Sigmoid colon (tissue), 7 donors: ENCODE data around the gene MYH7B. TPM values are rescaled to one million over a fixed set of nuclear protein-coding genes. Genes with fewer than 3 reads are reported as not detected.

Source experiments
- DNase-seq: peaks from one replicate; pipeline ENCODE4 v3.0.0-alpha.2; 2019
- H3K27ac ChIP-seq, 4 donors: fragments of 200-600 bp; sonication (generic); one replicate each; pipeline ENCODE4 v1.5.1; 2016 to 2019; ENCODE audit warnings: mild to moderate bottlenecking in 1 of 4
- H3K27me3 ChIP-seq, 3 donors: fragments of 200-600 bp; sonication (generic); one replicate each; pipeline ENCODE4 v1.5.1; 2019; ENCODE audit warnings: mild to moderate bottlenecking in 1 of 3
- H3K36me3 ChIP-seq, 4 donors: fragments of 200-600 bp; sonication (generic); one replicate each; pipeline ENCODE4 v1.5.1; 2016 to 2019
- H3K4me1 ChIP-seq, 4 donors: fragments of 200-600 bp; sonication (generic); one replicate each; pipeline ENCODE4 v1.5.1; 2017 to 2019
- H3K4me3 ChIP-seq, 4 donors: fragments of 200-600 bp; sonication (generic); one replicate each; pipeline ENCODE4 v1.5.1; 2017 to 2019; ENCODE audit warnings: mild to moderate bottlenecking in 2 of 4, moderate library complexity in 1 of 4
- H3K9me3 ChIP-seq, 4 donors: fragments of 200-600 bp in 3 of 4; sonication (generic) in 3 of 4; one replicate each; pipeline versions ENCODE4 v1.5.1 to v1.6.1; 2013 to 2019
- EP300 ChIP-seq, 4 donors: sonication (generic); formaldehyde crosslinking; IDR thresholded peaks; one replicate each; pipeline ENCODE4 v1.6.1; 2017; ENCODE audit warnings: antibody characterized with exemption in 4 of 4
- POLR2A ChIP-seq, 2 donors: fragments of 450-650 bp; IDR thresholded peaks; one replicate each; pipeline ENCODE4 v1.6.1; 2016; ENCODE audit warnings: antibody characterized with exemption in 2 of 2, mild to moderate bottlenecking in 2 of 2, moderate library complexity in 2 of 2
- POLR2AphosphoS5 ChIP-seq, 4 donors: sonication (generic); formaldehyde crosslinking; IDR thresholded peaks; one replicate each; pipeline ENCODE4 v1.6.1; 2017; ENCODE audit warnings: antibody characterized with exemption in 4 of 4
- WGBS, 2 donors: extraction: QIAGEN DNeasy Blood & Tissue Kit; methylation state at CpG; one replicate each; pipeline ENCODE4 v1.1.7; 2013; 5-methylcytosine and 5-hydroxymethylcytosine counted together
- intact Hi-C: fragments of 100-400 bp; cut with DNase I; formaldehyde crosslinking; loops from one replicate; pipeline ENCODE4 v1.15.1; 2023
- polyA plus RNA-seq, 3 donors: library from polyadenylated mRNA; stranded (reverse); fragments of 200-250 nt; gene quantifications; one replicate each; pipeline ENCODE4 v1.2.3, GENCODE V29; 2013
- total RNA-seq, 4 donors: library from RNA; depleted of rRNA; stranded (reverse); fragments of >200 nt; gene quantifications; one replicate each; pipeline ENCODE4 v1.1.0, GENCODE V29; 2016
- TF ChIP-seq, protein P1 (sequence below), 4 experiments: fragments of 450-650 bp in 3 of 4; fragments of 200-600 bp in 1 of 4; IDR thresholded peaks; one replicate each; pipeline ENCODE4 v1.5.1; 2016 to 2019; ENCODE audit warnings: antibody characterized with exemption in 4 of 4, mild to moderate bottlenecking in 3 of 4, moderate library complexity in 2 of 4
- donor health status: healthy with polysubstance abuse.
- donor health status: Bipolar disorder and iron deficiency.
- donor health status: healthy.

Gene MYH7B
- total and polyA plus RNA-seq, 7 donors = under 0.01 to 1.6 (median 0.66) TPM

DNA sequence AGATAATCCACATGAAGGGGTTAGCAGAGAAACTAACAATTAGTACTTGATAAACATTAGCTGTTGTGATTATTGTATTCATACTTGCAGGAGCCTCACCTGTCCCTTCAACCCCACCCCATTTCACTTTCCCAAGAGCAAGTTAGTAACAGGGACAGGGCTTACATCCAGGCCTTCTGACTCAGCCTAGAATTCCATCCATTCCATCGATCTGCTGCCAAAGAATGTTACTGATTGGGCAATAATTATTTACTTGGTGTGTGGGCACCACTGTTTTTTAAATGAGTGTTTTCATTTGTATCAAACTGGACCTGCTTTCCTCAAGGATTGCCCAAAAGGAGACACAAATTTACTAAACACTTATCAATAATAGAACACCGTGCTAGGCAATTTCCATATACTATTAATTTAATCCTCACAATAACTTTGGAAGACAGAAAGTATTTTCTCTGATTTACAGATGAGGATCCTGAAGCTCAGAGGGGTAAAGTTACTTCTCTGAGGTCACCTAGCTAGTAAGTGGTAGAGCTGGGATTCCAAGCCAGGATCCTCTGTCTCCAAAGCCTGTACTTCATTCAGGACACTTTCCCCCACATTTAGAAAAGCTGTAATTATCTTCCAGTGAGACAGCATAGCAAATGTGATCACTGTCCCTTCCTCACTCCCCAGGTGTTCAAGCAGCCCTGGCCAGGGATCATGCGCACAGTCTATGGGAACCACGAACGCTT lies 32.9 kb upstream of the MYH7B start:
- TF ChIP-seq POLR2AphosphoS5 (IDR thresholded peaks at IDR 0.05) (no peak), EP300 (IDR thresholded peaks at IDR 0.05) (no peak), POLR2A (IDR thresholded peaks at IDR 0.05) (no peak)
- TF ChIP-seq, protein P1, sequence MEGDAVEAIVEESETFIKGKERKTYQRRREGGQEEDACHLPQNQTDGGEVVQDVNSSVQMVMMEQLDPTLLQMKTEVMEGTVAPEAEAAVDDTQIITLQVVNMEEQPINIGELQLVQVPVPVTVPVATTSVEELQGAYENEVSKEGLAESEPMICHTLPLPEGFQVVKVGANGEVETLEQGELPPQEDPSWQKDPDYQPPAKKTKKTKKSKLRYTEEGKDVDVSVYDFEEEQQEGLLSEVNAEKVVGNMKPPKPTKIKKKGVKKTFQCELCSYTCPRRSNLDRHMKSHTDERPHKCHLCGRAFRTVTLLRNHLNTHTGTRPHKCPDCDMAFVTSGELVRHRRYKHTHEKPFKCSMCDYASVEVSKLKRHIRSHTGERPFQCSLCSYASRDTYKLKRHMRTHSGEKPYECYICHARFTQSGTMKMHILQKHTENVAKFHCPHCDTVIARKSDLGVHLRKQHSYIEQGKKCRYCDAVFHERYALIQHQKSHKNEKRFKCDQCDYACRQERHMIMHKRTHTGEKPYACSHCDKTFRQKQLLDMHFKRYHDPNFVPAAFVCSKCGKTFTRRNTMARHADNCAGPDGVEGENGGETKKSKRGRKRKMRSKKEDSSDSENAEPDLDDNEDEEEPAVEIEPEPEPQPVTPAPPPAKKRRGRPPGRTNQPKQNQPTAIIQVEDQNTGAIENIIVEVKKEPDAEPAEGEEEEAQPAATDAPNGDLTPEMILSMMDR (IDR thresholded peaks at IDR 0.05) = no peak
- Histone ChIP-seq H3K27me3 (no peaks in the 10 kb centered on the region), H3K4me1 (peaks cover 0 to 13% (median 8%) of the 10 kb centered on the region in 4 donors), H3K9me3 (no peaks in the 10 kb centered on the region), H3K4me3 (no peak overlapping the region), H3K27ac (peak overlapping the region in 3 of 4 donors; percentile 6 to 63 (median 48)), H3K36me3 (peaks cover 0 to 67% (median 34%) of the 10 kb centered on the region in 4 donors)
- intact Hi-C loops = no loop called here
- WGBS, 2 donors = 93% methylated on average over 5 of the region's 5 CpGs
- no peak for DNase-seq

DNA sequence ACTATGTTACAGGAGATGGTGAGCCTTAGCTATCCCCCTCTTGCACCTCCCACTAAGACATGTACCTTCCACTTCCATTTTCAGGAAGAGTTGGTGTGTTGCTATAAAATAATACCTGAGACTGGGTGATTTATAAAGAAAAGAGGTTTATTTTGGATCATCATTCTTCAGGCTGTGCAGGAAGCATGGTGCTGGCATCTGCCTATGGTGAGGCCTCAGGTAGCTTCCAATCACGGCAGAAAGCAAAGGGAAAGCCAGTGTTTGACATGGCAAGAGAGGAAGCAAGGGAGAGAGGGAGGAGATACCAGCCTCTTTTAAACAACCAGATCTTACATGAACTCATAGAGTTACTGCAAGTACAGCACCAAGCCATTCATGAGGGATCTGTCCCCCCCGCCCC lies 32.3 kb upstream of the MYH7B start:
- H3K27me3 ChIP-seq = no peaks in the 10 kb centered on the region
- H3K4me3 ChIP-seq = no peak overlapping the region
- intact Hi-C loops = no loop called here
- no peak for DNase-seq
- H3K9me3 ChIP-seq = no peaks in the 10 kb centered on the region
- 96% methylated on average over 2 of the region's 2 CpGs for WGBS, 2 donors
- H3K4me1 ChIP-seq = peaks cover 0 to 13% (median 8%) of the 10 kb centered on the region in 4 donors
- no peak for TF ChIP-seq POLR2A (IDR thresholded peaks at IDR 0.05)
- no peak for TF ChIP-seq EP300 (IDR thresholded peaks at IDR 0.05)
- no peak for TF ChIP-seq POLR2AphosphoS5 (IDR thresholded peaks at IDR 0.05)
- TF ChIP-seq, protein P1 (IDR thresholded peaks at IDR 0.05) = no peak
- H3K36me3 ChIP-seq = peaks cover 0 to 73% (median 36%) of the 10 kb centered on the region in 4 donors
- peak overlapping the region in 2 of 4 donors; percentile 48 to 63 for H3K27ac ChIP-seq

DNA sequence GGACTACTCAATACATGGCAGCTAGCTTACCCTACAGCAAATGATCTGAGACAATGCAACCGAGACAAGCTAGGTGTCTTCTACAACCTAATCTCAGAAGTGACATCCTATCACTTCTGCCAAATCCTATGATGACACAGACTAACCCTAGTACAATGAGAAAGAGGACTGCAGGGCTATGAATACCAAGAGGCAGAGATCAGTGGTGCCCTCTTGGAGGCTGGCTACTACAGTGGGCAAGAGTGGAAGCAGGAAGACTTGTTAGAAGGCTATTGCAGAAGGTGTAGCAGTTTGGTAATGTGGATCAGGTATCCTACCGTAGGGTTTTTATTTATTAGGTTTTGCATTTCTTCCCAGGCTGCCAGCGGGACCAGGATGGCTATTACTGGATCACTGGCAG lies 30.3 kb upstream of the MYH7B start:
- Histone ChIP-seq H3K27me3 (no peaks in the 10 kb centered on the region), H3K4me3 (no peak overlapping the region), H3K27ac (no peak overlapping the region), H3K4me1 (peaks cover 0 to 13% (median 8%) of the 10 kb centered on the region in 4 donors), H3K9me3 (no peaks in the 10 kb centered on the region), H3K36me3 (peaks cover 0 to 86% (median 35%) of the 10 kb centered on the region in 4 donors)
- intact Hi-C loops = no loop called here
- DNase-seq = no peak
- WGBS, 2 donors = 94 to 96% methylated on average over 3 of the region's 3 CpGs
- TF ChIP-seq EP300 (IDR thresholded peaks at IDR 0.05) (no peak), POLR2AphosphoS5 (IDR thresholded peaks at IDR 0.05) (no peak), POLR2A (IDR thresholded peaks at IDR 0.05) (no peak)
- TF ChIP-seq, protein P1 (IDR thresholded peaks at IDR 0.05) = no peak

DNA sequence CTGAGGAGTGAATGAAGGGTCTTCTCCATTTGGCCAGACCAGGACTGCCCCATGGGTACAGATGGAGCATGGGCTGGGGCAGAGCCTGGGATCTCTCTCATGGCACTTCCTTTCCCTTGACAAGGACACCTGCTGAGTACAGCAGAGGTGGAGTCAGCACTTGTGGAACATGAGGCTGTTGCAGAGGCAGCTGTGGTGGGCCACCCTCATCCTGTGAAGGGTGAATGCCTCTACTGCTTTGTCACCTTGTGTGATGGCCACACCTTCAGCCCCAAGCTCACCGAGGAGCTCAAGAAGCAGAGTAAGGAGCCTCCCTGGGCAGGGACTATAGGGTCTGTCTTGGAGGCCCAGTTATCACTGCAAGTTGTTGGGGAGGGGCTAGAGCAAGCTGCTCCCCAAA lies 29.7 kb upstream of the MYH7B start:
- peaks cover 0 to 13% (median 8%) of the 10 kb centered on the region in 4 donors for H3K4me1 ChIP-seq
- TF ChIP-seq POLR2AphosphoS5 (IDR thresholded peaks at IDR 0.05) = no peak
- TF ChIP-seq EP300 (IDR thresholded peaks at IDR 0.05) = no peak
- no peak for TF ChIP-seq POLR2A (IDR thresholded peaks at IDR 0.05)
- TF ChIP-seq, protein P1 (IDR thresholded peaks at IDR 0.05) = no peak
- H3K9me3 ChIP-seq = no peaks in the 10 kb centered on the region
- no peaks in the 10 kb centered on the region for H3K27me3 ChIP-seq
- H3K36me3 ChIP-seq = peaks cover 0 to 86% (median 34%) of the 10 kb centered on the region in 4 donors
- no peak overlapping the region for H3K27ac ChIP-seq
- intact Hi-C loops = no loop called here
- no peak overlapping the region for H3K4me3 ChIP-seq
- no peak for DNase-seq
- WGBS, 2 donors = 74 to 83% methylated on average over 1 of the region's 1 CpG
